ENCODE results near the gene SLC39A11.

The SLC39A11 gene

GRCh38 chr17:73122953-73123605, 30.6 kb upstream of the SLC39A11 start:
- TF ChIP-seq EGR1 (IDR thresholded peaks at IDR 0.05) (no peak), RAD21 (IDR thresholded peaks at IDR 0.05; ENCODE audit: low read depth) (no peak), FOXM1 (IDR thresholded peaks at IDR 0.05; ENCODE audit: borderline replicate concordance, low read depth) (no peak), USF1 (IDR thresholded peaks at IDR 0.05) (no peak), REST (IDR thresholded peaks at IDR 0.05; ENCODE audit: low read depth) (no peak), NFIC (IDR thresholded peaks at IDR 0.05) (no peak), TCF12 (IDR thresholded peaks at IDR 0.05; ENCODE audit: low read depth) (no peak), YY1 (IDR thresholded peaks at IDR 0.05; ENCODE audit: low read depth) (no peak), MAX (IDR thresholded peaks at IDR 0.05) (no peak), CREB1 (IDR thresholded peaks at IDR 0.05; ENCODE audit: low read depth) (no peak), CEBPB (IDR thresholded peaks at IDR 0.05) (no peak)

GRCh38 chr17:73121506-73121905, 29.0 kb upstream of the SLC39A11 start:
- TF ChIP-seq CREB1 (IDR thresholded peaks at IDR 0.05; ENCODE audit: low read depth) (no peak), TCF12 (IDR thresholded peaks at IDR 0.05; ENCODE audit: low read depth) (no peak), USF1 (IDR thresholded peaks at IDR 0.05) (no peak), EGR1 (IDR thresholded peaks at IDR 0.05) (no peak), ZBTB7A (IDR thresholded peaks at IDR 0.05; ENCODE audit: low read depth) (no peak), YY1 (IDR thresholded peaks at IDR 0.05; ENCODE audit: low read depth) (no peak), RAD21 (IDR thresholded peaks at IDR 0.05; ENCODE audit: low read depth) (no peak)

GRCh38 chr17:73119631-73120030, 27.1 kb upstream of the SLC39A11 start:
- no peak for TF ChIP-seq REST (IDR thresholded peaks at IDR 0.05; ENCODE audit: low read depth)
- TF ChIP-seq YY1 (IDR thresholded peaks at IDR 0.05; ENCODE audit: low read depth): no peak
- no peak for TF ChIP-seq ZBTB7A (IDR thresholded peaks at IDR 0.05; ENCODE audit: low read depth)
- no peak for TF ChIP-seq CREB1 (IDR thresholded peaks at IDR 0.05; ENCODE audit: low read depth)
- TF ChIP-seq USF1 (IDR thresholded peaks at IDR 0.05): no peak
- TF ChIP-seq CEBPB (IDR thresholded peaks at IDR 0.05): no peak

- TF ChIP-seq YY1 (IDR thresholded peaks at IDR 0.05; ENCODE audit: low read depth): no peak
- TF ChIP-seq CREB1 (IDR thresholded peaks at IDR 0.05; ENCODE audit: low read depth): no peak
- no peak for TF ChIP-seq TEAD4 (IDR thresholded peaks at IDR 0.05)
- no peak for TF ChIP-seq FOXM1 (IDR thresholded peaks at IDR 0.05; ENCODE audit: borderline replicate concordance, low read depth)
- no peak for TF ChIP-seq MAX (IDR thresholded peaks at IDR 0.05)
- no peak for TF ChIP-seq ZBTB7A (IDR thresholded peaks at IDR 0.05; ENCODE audit: low read depth)
- no peak for TF ChIP-seq EP300 (IDR thresholded peaks at IDR 0.05; ENCODE audit: borderline replicate concordance)
- no peak for TF ChIP-seq REST (IDR thresholded peaks at IDR 0.05; ENCODE audit: low read depth)
- no peak for TF ChIP-seq RAD21 (IDR thresholded peaks at IDR 0.05; ENCODE audit: low read depth)
- TF ChIP-seq CEBPB (IDR thresholded peaks at IDR 0.05): no peak
- TF ChIP-seq USF1 (IDR thresholded peaks at IDR 0.05): no peak
- TF ChIP-seq NFIC (IDR thresholded peaks at IDR 0.05): no peak
- TF ChIP-seq EGR1 (IDR thresholded peaks at IDR 0.05): no peak
These were observed 26.5 kb upstream of the SLC39A11 start for GRCh38 chr17:73118951-73119391.
